ENCODE data around the gene PRPF18.
A peak's percentile ranks its signal among the peaks of the same experiment; 100 is the strongest.

The PRPF18 gene

DNA sequence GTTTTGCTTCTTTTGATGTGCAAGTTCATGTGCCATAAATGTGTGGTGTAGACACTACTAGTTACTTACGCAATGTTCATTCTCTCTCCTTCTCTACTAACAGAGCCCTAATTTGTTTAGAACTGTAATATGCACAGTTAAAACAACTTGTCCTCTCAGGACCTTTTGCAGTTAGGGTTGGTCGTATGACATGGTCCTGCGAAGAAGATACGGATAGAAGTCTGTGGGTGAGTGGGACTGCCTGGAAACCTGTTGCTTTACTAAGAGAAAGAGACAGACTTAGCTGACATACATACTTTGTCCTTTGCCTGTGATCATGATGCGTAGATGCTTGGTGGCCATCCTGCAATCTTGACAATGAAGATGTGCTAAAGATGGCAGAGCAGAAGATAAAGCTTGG, 51.1 kb downstream of the PRPF18 start:
- no peak for DNase-seq (ENCODE audit: low read depth in 2 of 2)

DNA sequence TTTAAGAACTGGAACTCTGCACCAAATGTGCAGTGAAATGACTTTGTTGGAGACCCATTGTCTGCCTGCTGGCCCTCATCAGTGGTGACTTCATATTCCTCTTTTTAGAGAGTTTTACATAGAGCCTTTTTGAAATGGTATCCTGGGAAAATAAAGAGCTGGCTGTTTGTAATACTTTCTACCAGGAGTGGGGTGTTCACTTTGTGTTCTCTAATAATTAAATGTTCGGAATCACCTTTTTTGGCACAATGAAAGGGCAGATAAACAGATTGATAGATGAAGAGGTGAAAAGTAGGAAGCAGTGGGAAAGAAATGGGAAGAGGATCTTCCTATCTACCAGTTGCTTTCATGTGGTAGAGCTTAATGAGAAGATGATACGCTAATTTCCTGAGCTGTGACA, 55.5 kb downstream of the PRPF18 start:
- no peak for DNase-seq (ENCODE audit: low read depth in 2 of 2)

DNA sequence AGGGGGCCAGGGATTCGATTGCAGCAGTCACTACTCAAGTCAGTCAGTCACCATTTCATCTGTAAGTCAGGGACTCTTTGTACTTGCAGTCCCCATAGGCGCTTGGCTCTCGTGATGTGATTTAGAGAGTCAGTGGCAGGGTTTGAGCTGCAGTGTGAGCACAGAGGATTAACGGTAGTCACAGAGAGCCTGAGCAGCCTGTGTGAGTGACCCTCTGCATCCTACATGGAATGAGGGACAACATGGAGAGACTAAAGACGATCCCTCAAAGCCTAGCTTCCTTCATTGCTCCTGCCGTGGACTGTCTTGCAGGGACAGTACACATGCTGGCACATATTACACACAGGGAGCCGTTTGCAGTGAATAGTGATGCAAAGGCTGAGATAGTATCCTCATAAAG, 56.3 kb downstream of the PRPF18 start:
- DNase-seq (ENCODE audit: low read depth in 2 of 2) = no peak

DNA sequence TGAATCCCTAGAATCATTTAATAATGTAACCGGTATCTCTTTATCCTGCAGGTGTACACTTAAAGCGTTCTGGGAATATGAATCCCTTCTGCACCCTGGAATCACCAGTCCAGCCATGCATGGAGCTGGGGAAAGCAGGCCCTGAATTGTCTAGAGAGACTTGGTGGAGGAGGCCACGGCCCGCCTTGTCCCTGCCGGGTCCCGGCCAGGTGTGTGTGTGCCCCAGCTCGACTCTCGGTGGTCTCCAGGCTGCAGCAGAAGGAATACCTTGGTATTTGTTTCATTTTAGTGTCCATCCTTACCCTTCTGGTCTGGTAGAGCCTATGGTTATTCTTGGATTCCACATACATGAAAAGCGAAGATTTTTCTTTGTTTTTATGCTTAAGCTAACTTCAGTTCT, 58.1 kb downstream of the PRPF18 start:
- no peak for DNase-seq (ENCODE audit: low read depth in 2 of 2)

DNA sequence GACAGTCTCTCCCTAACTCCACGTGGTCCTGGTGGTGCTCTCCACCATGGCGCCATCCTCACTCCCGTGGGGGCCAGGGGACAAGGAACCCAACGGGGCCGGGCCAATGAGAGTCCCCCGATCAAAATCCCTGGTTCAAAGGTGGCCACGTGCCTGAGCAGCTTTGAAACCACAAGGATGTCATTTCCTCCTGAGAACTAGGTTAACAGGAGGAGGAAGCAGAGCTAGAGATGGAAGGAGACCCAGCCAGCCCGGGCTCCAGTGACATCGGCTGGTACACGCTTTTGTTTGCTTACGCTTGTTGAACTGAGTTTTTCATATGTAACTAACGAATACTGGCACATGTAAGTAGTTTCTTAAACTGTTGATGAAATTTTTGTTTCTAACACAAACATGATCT, 61.7 kb downstream of the PRPF18 start:
- DNase-seq (ENCODE audit: low read depth in 2 of 2) = no peak

DNA sequence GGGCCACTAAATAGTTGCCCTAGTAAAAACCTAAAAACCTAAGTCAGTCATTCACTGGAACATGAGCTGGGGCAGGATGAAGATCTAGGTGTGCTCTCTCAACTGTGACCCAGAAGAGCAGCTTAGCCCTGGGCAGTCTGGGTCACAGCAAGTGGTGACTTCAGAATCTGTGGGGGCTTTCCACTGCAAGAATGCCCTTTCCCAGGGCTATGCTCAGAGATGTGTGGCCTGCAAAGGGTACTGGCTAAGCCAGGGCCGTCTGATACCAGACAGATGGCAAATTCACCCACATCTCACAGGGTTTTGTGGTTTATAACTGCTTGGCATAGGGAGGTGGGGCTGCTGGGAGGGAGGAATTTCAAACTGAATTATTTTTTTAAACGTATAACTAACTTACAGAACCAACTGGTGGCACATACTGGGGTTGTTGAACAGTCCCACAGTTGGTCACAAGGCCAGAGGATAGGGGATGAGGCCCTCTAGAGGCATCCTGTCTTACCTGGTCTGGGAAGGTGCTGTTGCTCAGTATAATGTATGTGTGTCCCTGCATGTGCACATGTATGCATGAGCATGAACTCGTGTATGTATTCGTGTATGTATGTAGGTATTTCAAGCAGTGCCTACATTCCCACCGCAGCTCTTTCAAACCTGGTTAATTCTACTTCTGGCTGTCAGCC, 63.2 kb downstream of the PRPF18 start:
- DNase-seq (ENCODE audit: low read depth in 2 of 2) = no peak

DNA sequence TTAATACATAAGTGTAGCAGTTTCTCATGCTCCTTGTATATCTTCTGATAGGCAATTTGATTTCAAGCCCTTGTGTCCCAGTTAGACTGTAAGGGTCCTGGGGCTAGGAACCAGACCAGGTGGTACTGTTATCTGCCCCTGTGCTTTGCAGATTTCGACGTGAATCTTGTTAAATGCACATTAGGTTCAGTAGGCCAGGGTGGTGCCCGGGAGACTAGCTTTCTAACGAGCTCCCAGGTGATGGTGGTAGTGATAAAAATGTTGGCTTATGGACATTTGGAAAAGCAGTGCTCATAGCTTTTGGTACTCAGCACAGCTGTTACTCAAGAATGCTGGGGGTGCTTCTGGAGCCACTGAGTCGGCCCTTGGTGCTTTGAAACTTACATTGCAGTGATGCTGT, 64.2 kb downstream of the PRPF18 start:
- no peak for DNase-seq (ENCODE audit: low read depth in 2 of 2)

DNA sequence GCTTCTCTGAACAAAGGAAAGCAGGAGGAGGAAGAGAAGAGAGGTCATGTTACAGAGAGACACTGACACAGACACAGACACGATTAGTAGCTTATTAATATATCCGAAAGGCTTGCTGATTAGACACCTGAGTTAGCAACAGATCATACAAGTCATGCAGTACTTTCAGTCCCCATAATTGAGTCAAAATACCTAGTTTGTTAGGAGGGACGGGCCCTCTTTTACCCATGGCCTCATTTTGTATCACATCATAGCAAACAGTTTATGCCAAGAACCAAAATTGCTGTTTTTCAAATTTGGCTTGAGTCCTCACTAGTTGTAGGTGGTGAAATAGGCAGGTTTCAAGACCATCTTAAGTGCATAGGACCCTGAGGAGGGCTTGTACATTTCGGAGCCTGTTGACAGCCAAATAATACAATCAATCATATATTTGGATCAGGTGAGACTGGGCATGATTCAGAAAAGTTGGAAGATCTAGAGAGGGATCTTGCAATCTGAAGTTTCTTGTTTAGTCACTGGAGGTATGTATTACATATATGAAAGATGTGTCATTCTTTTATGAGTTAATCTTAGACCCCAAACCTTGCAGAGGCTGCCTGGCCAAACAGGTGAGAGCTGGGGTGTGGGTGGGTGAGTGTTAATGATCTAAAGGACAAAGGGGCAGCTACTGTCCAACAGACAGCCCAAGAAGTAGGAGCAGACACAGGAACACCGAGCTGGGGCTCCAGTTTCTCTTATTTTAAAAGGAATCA, 65.4 kb downstream of the PRPF18 start:
- peak in 1 of 2 donors; percentile 10 for DNase-seq (ENCODE audit: low read depth in 2 of 2)

DNA sequence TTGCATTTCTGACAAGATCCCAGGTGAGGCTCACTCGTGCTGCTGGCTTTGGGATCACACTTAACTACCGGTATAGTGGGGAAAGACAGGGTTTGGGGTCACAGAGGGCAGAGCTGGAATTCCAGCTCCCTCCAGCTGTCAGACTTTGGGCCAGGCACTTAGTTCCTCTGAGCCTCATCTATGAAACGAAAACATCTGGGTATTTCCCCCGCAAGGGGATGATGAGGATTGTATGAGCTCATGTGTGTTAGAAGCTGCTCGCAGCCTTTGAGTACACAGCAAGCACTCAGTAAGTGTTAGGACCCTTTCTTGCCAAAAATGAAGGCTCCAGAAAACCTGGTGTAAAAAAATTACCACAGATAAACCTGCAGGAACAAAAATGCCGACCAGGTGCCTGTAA, 66.1 kb downstream of the PRPF18 start:
- DNase-seq (ENCODE audit: low read depth in 2 of 2) = no peak

DNA sequence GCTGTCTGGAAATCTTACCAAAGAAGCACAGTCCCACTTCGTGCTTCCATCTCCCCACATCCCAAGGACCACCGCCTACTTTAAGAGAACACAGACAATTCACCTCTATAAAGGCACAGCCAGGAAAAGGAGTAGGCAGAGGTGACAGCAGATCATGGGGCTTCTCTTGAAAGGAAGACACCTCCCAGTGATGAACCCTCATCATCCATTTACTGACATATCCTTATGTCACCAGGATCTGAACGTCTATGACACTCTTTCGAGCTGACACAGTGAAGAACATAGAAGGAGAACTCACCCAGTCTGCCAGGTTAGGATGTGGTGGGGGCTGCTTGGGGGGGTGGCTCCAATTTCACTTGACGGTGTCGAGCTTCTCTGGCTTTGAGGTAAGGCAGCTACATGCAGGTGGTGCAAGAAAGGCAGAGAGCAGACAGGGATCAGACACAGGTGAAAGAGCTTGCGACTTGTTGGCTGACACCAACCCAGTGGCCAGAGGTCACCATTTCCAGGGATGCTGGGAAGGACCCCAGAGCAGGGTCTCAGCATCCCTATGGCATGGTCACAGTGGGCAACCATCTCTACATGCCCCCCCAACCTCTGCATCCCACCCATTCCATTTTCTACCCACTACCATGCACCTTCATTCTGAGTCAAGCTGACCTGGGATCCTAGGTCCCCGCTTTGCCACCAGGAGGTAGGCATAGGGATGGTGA, 67.5 kb downstream of the PRPF18 start:
- DNase-seq (ENCODE audit: low read depth in 2 of 2) = no peak

DNA sequence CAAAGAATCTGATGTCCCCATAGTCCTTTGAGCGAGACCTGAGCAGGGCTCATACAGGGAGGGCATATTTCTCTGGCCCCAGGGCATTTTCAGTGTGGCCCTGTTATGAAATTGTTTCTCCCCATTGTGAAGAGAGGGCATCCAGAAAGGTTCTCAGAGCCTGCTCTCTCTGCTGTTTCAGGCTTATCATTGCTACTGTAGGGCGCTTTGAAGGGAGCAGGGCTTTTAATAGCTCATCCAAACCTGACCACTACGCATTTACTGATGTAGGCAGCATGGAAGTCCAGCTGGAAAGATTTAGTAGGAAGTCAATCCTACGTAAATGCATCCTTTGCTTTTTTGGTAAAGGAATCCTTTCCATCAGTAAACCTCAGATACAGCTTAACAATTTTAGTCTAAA, 68.1 kb downstream of the PRPF18 start:
- no peak for DNase-seq (ENCODE audit: low read depth in 2 of 2)

DNA sequence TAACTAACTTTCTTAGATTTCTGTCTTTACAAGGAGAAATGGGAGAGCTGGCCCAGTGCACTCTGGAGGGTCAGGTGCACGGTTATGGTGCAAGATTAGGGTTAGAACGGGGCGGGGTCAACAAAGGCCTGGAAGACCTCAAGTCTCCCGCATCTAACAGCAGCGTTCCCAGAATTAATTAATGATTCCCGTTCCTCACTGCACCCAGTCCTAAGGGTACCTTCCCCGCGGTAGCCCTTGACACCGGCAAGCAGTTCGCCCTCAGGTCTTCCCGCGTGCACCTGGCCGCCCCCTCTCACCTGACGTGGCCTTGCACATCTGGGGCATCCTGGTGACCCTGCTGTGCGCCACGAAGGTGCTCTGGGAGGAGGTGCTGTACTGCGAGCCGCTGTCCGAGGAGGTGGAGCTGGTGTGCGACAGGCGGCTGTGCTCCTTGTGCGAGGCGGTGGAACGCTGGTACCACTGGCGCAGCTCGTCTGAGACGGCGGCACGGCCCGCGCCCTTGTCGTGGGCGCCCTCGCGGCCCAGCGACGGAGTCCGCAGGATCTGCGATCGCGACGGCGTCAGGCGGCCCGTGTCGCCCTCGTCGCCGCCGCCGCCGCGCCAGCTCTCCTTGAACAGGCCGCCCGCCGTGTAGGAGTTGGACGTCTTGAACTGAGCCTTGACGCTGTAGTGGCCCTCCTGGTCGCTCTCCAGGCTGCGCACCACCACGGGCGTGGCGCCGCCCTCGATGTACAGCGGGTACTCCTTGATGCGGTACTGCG, 69.8 kb downstream of the PRPF18 start:
- DNase-seq (ENCODE audit: low read depth in 2 of 2) = no peak

DNA sequence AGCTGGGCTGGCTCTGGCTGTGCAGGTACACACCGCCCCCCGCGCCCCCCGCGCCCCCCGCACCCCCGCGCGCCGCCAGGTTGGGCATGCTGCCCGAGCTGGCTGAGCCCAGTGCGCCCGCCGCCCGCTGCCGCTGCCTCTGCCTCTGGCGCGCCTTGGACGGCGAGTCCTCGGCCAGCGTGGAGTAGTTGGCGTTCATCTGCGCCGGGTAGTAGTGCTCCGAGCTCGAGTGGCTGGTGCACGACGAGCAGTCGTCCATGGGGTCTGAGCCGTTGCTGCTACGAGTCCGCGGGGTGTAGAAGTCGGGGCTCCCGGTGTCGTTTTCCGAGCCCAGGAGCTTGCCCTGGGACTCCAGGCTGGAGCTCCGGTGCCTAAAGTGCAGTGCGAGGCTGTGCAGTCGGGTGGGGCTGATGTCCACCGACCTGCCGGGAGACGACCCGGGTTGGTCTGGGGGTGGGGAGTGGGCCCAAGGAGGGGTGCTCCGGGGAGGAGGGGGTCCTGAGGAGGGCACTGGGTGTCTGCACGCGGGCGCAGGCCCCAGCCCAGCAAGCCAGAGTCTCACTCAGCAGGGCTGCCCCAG, 70.4 kb downstream of the PRPF18 start:
- no peak for DNase-seq (ENCODE audit: low read depth in 2 of 2)

DNA sequence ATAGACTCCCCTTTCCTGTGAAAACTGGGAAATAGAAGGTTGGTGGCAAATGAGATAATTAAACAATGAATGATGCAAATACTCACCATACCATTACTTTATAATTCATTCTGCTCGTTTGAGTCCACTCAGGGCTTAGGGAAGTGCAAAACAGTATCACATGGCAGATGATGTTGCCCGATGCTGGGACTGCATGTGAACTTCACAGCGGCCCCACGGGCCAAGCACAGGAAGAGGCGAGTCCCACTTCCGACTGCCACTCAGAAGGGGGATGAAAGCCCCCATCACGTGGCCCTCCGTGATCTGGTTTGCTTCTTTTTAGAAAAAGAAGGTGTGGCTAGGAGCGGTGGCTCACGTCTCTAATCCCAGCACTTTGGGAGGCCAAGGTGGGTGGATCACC, 71.5 kb downstream of the PRPF18 start:
- DNase-seq (ENCODE audit: low read depth in 2 of 2) = no peak

DNA sequence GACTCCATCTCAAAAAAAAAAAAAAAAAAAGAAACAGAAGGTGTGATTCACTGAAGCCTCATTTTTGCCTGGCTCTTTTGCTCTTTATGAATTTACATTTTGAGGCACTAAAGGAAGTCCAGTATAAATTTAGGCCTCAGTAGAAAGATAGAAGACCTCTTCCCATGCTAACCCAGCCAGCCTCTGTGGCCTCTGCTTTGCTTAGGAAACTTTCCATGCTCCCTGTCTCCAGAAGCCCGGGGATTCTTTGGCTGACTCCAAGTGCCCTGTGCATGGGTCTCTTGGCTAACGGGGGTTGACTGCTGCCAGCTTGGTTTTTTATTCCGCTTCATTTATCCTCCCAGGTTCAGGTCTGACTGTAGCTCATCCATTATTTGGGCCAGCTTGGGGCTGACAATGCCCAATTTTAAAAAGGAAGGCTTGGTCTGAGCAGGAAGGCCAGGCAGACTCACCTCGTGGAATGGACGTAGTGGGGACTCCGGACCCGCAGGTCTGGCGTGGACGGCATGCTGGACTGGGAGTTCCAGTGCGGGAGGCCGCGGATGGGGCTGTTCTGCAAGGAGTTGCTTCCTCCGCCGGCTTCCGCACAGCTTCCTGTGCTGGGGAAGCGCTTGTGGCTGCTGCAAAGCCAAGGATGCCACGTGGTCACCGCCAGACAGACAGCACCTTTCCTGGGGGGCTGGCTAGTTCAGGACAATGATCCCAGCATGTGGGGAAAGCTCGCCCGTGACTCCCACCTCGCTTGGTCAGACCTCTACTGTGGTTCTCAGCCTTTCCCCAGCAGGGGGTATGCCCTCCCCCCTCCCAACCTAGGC, 72.3 kb downstream of the PRPF18 start:
- no peak for DNase-seq (ENCODE audit: low read depth in 2 of 2)

DNA sequence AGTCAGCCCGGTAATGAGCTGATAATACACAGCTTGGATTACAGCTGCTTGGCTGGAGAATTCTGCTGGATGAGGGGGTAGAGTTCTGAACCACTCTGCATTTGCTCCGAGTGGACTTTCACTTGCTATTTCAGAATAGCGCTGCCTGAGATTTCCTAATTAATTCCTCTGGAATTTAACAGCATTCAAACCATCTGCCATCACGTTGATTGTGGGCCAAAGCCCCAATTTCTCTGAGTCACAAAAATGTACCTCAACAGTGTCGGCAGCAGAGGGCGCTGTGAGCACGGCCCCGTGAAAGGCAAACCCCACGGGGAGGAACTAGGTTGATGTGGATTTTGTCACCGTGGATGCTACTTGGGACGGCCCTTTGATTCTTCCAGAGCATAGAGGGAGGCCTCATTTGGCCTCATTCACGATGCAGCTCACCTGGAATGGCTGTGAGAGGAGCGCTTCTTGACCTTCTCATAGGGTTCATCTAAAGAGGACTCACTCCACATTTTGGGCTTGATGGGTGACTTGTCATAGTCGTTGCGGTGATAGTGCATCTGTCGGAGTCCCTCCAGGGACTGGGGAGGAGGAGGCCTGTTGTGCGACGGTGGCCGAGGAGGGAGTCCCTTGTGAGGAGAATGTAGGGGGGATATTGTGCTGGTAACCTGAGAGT, 73.3 kb downstream of the PRPF18 start:
- peak; percentile 17 to 55 for DNase-seq (ENCODE audit: low read depth in 2 of 2)

DNA sequence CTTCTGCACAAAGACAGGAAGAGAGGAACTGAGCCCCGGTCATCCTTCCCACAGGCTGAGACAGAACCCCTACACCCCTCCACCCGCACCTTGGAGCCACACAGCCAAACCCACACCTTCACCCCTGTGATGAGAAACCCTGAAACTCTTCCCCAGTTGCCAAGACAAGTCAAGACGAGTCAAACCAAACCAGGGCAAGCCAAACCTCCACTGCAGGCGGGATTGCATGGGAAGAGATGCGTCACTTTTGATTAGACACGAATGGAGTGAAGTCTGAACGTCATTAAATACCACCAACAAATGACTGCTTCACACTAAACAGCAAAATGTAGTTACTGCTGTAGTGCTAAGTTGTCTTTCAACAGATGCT, 73.8 kb downstream of the PRPF18 start:
- no peak for DNase-seq (ENCODE audit: low read depth in 2 of 2)

DNA sequence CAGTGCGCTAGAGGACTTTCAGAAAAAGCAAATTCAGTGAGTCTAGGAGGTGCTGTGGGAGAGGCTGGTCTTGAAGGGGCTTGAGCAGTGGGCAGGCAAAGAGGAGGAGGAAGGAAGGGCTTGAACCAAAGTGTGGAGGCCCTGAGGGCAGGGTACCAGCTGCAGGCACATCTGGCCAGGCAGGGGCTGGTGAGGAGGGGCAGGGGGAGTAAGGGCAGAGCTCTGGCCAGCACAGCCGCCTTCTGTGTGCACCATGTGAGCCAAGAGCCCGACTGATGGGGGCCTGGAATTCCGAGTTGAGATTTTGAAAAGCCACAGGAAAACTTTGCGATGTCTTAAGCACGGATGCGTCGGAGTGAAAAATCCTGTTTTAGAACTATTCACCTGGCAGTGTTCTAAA, 74.5 kb downstream of the PRPF18 start:
- no peak for DNase-seq (ENCODE audit: low read depth in 2 of 2)

DNA sequence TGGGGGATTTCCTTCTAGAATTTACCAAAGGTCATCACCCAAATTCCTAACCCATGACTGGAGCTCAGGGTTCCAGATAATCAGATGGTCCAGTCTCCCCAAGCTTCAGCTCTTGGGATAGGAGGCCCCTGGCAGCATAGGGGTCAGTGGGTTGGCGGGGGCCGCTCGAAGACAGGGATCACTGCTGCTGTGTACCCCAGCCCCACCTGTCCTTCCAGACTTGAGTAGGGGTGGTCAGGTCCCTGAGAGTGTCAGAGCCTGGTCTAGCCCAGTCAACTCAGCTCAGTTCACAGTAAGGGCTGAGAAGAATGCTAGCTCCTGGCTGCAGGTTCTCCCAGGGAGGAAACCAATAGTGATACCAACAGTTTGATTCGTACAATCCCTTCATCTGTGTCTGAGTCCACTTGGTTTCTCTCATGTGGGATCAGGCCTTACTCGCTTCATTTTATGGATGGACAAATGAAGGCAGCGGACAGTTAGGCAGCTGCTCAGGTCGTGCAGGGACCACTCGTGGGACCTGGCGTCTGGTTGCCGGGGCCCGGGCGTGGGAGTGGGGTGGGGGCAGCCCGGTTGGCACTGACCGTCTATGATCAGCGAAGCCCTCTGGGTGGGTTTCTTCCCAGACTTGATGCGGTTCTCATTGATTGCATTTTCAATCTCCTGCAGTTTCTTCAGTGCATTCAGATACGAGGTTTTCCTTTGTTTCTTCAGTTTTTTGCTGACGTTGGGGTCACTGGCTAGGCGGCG, 78.9 kb downstream of the PRPF18 start:
- DNase-seq (ENCODE audit: low read depth in 2 of 2) = no peak

DNA sequence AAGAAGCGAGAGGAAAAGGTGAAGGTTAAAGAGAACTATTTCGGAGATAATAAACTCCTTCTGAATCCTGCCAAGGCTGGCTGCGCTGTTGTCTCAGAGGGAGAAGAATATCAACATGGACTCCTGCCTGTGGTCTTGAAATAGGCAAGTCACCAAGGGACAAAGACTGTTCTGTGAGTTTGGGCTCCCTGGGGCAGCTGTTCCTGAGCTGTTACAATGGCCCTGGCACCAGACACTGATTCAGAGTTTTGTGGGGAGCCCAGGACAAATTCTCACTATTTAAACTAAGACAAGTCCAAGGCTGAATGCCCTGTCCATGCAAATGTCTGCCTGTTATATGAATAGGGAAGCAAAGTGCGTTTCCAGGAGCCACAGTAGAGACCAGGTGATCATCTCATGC, 81.4 kb downstream of the PRPF18 start:
- no peak for DNase-seq (ENCODE audit: low read depth in 2 of 2)
